IPS-NIHi7 (cell line): ENCODE data around the gene ZC4H2.
"Not testable (repeated sequence)": the region's sequence is repeated elsewhere in the genome, so short reads cannot be mapped to it uniquely, and the experiment has no call there.

ENCODE experiments used
- DNase-seq: peaks from one replicate; pipeline ENCODE4 v3.0.0; 2012; ENCODE audit warnings: mixed read lengths; ENCODE audit errors: extremely low spot score

The ZC4H2 gene

DNA sequence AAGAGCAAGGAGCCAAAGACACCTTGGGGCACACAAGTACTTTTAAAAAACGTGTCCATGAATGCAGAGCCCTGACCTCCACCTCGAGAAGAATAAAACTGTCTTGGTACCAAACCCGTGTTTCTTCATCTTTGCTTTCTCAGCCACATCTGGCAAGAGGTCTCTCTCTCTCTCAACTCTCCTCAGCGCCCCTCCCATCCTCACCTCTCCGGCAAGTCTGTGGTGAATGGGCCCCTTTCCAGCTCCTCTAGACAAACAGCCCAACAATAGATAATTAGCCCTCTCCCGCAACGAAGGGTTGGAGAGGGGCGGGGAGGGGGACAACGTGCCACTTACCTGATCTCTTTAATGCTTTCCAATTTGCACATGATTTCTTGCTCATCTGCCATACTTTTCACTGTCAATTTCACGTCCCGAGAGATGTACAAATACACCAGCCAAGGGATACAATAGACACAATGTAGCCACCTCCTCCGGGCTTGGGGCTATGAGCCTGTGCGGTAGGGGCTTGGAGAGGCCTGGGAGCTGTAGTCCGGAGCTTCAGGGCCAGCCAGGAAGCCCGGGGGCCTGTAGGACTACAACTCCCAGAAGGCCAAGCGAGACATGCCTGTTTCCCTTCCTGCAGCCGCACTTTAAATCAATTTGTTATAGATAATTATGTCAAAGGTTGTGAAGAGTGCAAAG lies at the start of gene ZC4H2:
TSS of gene ZC4H2 (minus strand) at position 462 of the 684 bp plus-strand sequence. CDS start at position 389, 73 bp downstream.
- peak; percentile 78 for DNase-seq

GRCh38 chrX:65017451-65017850 lies 41.2 kb upstream of the ZC4H2 start:
- no peak for DNase-seq

DNA sequence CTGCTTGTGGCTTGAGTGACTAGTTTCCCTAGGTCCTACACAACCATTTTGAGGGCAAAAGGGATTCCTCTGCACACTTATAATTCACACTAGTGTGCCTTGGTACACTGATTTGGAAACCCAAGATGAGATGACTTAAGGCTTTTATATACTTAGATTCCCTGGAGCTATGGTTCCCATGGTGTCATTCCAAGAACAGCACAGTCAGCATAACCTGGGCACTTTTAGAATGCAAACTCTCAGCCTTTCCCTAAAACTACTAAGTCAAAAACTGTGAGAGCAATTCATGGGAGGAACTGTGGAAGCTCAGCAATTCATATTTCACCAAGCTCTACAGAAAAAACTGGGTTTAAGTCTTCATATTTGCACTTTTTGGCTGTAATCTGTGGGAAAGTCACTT lies 38.0 kb upstream of the ZC4H2 start:
- no peak for DNase-seq

GRCh38 chrX:65009459-65009858 lies 33.2 kb upstream of the ZC4H2 start:
- DNase-seq = no peak

GRCh38 chrX:65002208-65002607 lies 26.0 kb upstream of the ZC4H2 start:
- not testable (repeated sequence) for DNase-seq

- no peak for DNase-seq
Measured at GRCh38 chrX:64996805-64997204, 20.6 kb upstream of the ZC4H2 start.

DNA sequence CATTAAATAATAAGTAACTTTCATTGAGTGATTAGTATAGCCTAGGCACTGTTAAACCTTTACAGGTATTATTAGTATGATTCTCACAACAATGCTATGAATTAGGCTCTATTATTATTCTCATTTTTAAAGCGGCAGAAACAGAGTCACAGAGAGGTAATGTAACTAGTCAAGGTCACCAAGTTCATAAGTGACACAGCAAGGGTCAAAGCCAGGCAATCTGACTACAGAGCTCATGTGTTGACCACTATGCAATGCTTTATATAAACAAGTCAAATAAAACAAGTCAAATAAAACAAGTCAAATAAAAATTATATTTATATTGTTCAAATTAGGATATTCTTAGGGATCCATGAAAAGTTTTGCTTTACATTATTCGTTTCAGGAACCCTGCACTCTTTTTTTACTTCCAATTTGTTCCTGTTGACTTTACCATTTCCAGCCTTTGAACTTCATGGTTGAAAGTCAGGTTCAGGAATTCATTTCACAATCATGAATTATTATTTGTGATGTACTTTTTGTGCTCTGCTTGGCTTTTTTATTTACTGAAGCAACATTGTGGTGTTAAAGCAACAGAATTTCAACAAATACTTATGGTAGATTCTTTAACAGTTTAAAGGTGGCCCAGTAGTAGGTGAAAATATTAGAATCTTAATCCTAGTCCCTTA lies 18.0 kb upstream of the ZC4H2 start:
- no peak for DNase-seq

GRCh38 chrX:64977830-64978229 lies 1.6 kb upstream of the ZC4H2 start:
- no peak for DNase-seq

DNA sequence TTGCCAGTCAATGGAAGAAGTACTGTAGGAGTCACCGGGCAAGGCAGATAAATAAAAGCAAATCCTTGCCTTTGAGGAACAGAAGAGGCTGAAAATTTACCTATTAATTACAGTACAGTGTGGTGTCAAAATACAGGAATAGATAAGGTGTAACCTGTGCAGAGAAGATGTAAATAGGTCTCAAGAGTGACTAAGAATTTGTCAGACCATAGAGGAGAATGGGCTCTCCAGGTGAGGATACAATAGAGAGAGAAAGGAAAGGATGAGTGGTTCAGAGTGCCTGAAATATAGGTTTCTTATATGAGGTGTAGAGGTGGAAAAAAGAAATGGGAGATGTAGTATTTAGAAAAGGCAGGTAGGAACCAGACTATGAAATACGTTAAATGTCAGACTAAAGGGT lies 801 bp upstream of the ZC4H2 start:
- no peak for DNase-seq

GRCh38 chrX:64976673-64977040 lies 407 bp upstream of the ZC4H2 start:
- DNase-seq = no peak

GRCh38 chrX:64975491-64975890 lies 759 bp downstream of the ZC4H2 start:
- DNase-seq = peak; percentile 38

DNA sequence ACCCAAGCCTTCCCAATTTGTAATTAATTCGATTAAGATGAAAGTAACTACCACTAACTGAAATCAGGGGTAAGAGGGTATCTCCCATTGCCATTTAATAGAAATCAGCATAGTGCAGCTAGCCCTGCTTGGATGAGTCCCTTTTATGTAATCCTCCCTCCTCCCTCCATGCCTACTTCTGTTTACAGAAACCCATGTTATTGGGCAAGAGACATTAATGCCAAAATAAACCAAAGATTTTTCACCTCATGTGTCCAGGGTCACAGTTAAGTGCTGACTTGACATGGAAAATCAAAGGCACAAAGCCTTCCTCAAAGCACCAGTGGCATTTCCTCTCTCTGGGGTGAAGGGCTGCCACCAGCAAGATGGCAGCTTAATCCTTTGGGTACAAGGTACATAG lies 50.8 kb downstream of the ZC4H2 start:
- DNase-seq = no peak

- no peak for DNase-seq
Measured at GRCh38 chrX:64908121-64908520, 68.1 kb downstream of the ZC4H2 start.

DNA sequence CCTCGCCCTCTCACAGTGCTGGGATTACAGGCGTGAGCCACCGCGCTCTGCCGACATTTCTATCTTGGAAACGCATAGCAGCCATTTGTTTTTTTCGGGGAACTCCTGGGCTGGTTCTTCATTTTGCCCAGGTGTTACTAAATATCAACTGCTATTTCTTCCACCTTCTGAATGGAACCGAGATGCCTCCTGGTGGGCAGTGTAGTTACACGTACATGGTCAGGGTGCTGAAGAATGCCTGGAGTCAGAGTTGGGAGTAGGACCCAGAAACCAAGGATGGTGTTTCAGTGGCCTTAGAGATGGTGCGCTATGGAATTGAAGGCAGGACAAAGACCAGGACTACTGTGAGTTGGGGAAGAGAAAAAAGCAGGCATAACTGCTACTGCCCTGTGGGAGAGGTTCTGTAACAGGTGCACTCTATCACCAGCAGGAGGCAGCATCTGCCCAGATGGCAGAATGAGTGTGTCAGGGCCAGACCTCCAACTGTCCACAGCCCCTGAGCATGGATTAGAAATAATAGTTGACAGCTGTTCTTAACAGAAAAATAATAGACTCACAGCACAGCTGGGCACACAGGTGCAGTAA lies 81.7 kb downstream of the ZC4H2 start:
- peak; percentile 57 for DNase-seq

GRCh38 chrX:64885850-64886249 lies 90.4 kb downstream of the ZC4H2 start:
- peak; percentile 38 for DNase-seq

GRCh38 chrX:64878709-64879108 lies 97.5 kb downstream of the ZC4H2 start:
- DNase-seq = not testable (repeated sequence)

GRCh38 chrX:64867217-64867616 lies 109.0 kb downstream of the ZC4H2 start:
- DNase-seq = no peak
